22Rv1 (cell line): ENCODE data around the gene ARG1.

Experiments
- CTCF ChIP-seq: fragments of 450-650 bp; IDR thresholded peaks from 2 replicates; pipeline ENCODE4 v1.5.1; 2017; ENCODE audit warnings: mild to moderate bottlenecking
- ZFX ChIP-seq: fragments of 450-650 bp; IDR thresholded peaks from 2 replicates; pipeline ENCODE4 v1.6.1; 2017; ENCODE audit warnings: antibody characterized with exemption, borderline replicate concordance

- no peak for TF ChIP-seq CTCF
- TF ChIP-seq ZFX: no peak
Observed at GRCh38 chr6:131552572-131552971, 20.5 kb upstream of the ARG1 start.
